DOHH2 (cell line): ENCODE data around the gene MACF1.

Source experiments
- EZH2phosphoT487 ChIP-seq: fragments of 200-600 bp; sonication (generic); IDR thresholded peaks from 2 replicates; pipeline ENCODE4 v1.6.1; 2017; ENCODE audit warnings: borderline replicate concordance, mild to moderate bottlenecking, antibody characterized with exemption, low read length, moderate library complexity, mixed read lengths
- TF ChIP-seq, protein P1 (sequence below): fragments of 200-600 bp; sonication (generic); IDR thresholded peaks from one replicate; pipeline ENCODE4 v1.5.1; 2014; ENCODE audit warnings: antibody characterized with exemption, mild to moderate bottlenecking, low read depth, low read length; ENCODE audit not compliant: poor library complexity, severe bottlenecking

DNA sequence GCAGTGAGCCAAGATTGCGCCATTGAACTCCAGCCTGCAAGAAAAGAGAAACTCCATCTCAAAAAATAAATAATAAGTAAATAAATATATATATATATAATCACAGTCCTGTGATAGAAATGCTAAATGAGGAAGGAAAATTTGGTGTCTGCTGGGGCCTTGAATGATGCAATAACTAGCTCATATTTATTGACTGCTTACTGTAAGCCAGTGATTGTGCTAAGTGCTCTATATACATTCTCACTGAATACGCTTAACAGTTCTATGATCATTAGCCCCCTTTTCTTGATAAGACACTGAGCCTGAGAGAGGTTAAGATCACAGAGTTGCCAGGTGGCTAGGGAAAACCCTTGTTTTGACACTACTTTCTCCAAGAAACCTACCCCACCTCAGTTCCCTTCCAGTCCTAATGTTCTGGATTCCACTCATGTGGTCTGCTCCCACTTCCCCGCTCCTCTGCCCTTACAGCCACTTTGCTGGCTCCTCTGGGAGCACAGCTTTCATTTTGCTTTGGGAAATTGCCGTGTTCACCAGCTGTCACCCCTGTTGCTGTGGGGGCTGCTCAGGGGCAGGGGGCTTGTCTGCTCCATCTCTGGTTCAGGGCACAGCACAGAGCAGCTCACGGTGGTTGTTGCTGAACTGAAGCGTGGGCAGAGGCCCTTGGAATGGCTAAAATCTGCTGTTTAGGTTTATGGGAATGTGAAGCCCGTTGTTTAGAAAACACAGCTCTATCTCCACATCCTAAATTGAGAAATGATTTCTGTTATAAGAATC is 284.5 kb downstream of the MACF1 start:
- TF ChIP-seq, protein P1, sequence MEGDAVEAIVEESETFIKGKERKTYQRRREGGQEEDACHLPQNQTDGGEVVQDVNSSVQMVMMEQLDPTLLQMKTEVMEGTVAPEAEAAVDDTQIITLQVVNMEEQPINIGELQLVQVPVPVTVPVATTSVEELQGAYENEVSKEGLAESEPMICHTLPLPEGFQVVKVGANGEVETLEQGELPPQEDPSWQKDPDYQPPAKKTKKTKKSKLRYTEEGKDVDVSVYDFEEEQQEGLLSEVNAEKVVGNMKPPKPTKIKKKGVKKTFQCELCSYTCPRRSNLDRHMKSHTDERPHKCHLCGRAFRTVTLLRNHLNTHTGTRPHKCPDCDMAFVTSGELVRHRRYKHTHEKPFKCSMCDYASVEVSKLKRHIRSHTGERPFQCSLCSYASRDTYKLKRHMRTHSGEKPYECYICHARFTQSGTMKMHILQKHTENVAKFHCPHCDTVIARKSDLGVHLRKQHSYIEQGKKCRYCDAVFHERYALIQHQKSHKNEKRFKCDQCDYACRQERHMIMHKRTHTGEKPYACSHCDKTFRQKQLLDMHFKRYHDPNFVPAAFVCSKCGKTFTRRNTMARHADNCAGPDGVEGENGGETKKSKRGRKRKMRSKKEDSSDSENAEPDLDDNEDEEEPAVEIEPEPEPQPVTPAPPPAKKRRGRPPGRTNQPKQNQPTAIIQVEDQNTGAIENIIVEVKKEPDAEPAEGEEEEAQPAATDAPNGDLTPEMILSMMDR: no peak
- TF ChIP-seq EZH2phosphoT487: no peak
